ENCODE measurements around the gene LGALS12.

DNA sequence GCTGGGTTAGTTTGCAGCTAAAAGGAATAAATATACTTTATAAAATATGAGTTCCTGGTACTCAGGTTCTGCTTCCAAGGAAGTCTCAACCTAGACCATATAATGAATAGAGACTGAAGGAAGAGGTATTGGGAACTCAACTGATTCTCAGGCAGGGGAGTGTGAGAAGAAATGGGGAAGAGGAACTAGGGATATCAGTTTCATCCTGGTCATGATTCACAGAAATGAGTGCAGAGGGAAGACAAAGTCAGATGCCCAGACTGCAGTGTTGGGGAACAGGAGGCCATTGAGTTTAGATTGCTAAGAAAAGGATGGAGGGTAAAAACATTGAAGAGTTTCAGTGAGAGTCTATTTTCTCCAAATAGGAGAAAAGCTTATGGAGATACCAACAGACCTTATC is 43.7 kb upstream of the LGALS12 start:
- TF ChIP-seq, protein P1, sequence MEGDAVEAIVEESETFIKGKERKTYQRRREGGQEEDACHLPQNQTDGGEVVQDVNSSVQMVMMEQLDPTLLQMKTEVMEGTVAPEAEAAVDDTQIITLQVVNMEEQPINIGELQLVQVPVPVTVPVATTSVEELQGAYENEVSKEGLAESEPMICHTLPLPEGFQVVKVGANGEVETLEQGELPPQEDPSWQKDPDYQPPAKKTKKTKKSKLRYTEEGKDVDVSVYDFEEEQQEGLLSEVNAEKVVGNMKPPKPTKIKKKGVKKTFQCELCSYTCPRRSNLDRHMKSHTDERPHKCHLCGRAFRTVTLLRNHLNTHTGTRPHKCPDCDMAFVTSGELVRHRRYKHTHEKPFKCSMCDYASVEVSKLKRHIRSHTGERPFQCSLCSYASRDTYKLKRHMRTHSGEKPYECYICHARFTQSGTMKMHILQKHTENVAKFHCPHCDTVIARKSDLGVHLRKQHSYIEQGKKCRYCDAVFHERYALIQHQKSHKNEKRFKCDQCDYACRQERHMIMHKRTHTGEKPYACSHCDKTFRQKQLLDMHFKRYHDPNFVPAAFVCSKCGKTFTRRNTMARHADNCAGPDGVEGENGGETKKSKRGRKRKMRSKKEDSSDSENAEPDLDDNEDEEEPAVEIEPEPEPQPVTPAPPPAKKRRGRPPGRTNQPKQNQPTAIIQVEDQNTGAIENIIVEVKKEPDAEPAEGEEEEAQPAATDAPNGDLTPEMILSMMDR (IDR thresholded peaks at IDR 0.05) = no peak
- TF ChIP-seq POLR2A (IDR thresholded peaks at IDR 0.05) (no peak), EP300 (IDR thresholded peaks at IDR 0.05) (no peak), POLR2AphosphoS5 (IDR thresholded peaks at IDR 0.05) (no peak)
